Fibroblast of gingiva (primary cell): ENCODE results near the gene SLC26A2.
"Not testable (repeated sequence)": the region's sequence is repeated elsewhere in the genome, so short reads cannot be mapped to it uniquely, and the experiment has no call there.

ENCODE experiments used
- DNase-seq: peaks from one replicate; pipeline ENCODE4 v3.0.0-alpha.2; 2011; ENCODE audit warnings: low read depth

Gene SLC26A2

DNA sequence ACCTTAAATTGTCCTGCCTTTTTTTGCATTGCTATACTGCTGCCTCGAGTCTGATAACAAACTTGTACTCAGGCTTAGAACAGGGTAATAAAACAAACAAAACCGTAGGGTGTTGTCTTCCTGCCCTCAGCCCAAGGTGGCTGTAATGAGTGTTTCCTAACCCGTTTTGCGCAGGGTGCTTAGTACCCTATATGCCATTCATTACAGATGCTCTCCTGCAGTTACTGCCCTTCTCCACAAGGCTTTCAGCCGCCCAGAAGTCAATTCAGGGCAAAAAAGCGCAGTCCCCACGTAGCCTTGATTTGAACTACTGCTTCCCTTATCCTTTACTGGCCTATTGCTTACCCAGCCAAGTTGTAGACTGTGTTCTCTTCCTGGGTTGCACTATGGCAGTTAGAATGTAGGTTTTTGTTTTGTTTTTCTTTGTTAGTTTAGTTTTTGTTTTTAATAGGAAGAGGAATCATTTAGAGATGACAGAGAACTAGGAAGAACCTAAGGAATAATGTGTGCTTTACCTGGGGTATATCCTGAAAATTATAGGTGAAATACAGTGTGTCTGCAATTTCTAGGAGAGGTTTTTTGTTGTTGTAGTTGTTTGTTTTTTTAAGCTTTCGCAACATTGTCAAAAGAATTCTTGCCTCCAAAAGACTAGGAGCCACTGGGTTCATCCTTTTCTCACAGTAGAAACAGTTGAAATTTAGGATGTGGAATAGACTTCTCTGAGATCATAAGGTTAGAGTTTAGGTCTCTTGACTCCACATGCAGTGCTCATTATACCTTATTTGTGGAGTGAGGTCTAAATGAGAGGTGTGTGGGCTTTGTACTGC is 41.3 kb downstream of the SLC26A2 start:
- peak; percentile 75 for DNase-seq

DNA sequence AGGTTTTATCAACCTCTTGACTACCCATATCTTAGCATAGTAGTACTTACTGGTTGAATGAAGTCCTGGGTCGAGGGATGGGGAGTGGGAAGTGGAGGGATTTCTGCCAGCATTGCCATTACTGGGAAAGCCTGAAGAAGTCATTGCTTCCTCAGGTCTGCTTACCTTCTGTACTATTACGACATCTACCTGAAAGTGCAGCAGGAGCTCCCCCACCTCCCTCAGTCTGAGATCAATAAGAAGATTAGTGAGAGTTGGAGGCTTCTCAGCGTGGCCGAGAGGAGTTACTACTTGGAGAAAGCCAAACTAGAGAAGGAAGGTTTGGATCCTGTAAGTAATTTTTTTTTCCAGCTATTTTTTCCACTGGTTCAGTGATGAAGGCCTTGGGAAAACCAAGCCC is 45.8 kb downstream of the SLC26A2 start:
- no peak for DNase-seq

DNA sequence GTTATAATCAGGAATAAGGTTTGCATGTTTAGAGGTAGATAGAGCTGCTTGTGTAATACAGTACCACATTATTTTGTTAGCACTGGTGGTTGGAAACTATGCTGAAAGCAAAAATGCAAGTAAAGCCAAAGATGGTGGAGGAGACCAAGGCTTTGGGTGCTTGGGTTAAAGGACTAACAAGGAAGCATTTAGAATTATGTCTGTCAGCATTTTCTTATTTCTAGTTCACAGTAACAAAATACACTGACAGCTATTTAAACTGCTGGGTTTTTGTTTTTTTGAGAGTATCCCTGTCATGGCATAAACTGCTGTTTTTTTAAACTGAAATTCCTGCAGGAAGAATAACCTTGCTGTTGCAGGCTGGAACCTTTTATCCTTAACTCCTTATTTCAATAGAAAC is 46.5 kb downstream of the SLC26A2 start:
- no peak for DNase-seq

DNA sequence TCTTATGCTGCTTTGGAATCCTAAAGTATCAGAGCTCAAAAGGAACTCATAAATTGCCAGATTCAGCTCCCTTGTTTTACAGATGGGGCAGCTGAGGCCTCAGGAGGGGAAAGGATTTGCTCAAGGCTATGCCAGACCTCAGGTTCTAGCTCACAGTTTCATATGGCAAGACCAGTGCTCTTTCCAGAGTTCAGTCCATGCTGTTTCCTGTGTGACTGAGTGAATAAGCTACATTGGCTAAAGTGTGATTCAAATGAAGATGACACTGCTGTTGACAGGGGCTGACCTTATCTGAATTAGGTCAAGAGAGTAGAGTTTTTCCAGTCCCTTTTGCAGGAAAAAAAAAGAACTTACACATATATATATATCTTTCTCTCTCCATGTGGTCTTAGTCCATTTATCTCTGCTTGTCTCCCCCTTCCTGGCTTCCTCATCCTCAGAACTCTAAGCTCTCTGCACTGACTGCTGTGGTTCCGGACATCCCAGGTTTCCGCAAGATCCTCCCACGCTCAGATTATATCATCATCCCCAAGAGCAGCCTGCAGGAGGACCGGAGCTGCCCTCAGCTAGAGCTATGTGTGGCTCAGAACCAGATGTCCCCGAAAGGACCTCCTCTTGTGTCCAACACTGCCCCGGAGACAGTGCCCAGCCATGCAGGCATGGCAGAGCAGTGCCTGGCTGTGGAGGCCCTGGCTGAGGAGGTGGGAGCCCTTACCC is 49.3 kb downstream of the SLC26A2 start:
- no peak for DNase-seq

DNA sequence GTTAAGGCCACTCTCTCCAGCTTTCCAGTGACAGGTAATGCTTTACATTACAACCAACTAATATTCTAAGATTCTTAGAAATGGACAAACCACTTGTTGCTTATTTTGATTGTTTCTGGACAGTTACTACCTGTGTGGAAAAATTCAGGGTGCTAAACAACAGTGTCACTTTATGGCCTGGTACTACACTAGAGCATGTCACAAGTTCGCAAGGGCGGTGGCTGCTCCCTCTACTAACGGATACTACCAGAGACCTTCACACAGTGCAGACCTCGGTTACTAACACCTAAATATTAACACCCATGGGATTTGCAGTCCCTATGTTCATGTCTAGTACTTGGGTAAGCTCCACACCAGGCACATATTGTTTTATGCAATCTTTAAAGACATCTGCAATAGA is 53.4 kb downstream of the SLC26A2 start:
- DNase-seq, result no peak

DNA sequence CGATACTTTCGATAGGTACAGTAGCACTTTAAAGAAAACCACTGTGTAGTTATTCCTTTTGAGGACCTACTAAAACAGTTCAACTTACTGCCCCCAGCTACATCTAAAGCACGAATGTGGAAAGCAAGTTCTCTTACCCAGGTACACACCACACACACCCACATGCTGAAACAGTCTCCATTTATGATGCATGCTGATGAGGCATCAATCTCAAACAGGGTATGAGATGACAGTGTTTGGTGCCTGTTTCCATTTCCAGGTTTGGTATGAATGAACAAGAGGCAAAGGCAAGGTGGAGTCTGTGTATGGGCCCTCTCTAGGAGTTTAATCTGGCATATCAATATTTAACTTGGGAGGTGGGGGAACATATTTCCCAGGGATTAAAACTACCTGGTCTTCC is 53.9 kb downstream of the SLC26A2 start:
- DNase-seq, result no peak

DNA sequence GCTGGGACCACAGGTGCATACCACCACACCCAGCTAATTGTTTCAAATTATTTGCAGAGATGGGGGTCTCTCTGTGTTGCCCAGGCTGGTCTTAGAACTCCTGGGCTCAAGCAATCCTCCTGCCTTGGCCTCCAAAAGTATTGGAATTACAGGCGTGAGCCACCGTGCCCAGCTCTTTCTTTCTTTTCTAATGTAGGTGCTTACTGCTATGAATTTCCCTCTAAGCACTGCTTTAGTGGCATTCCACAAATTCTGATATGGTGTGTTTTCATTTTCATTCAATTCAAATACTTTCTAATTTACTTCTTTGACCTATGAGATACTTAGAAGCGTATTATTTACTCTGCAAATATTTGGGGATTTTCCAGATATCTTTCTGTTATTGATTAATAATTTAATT is 54.9 kb downstream of the SLC26A2 start:
- DNase-seq, result no peak

DNA sequence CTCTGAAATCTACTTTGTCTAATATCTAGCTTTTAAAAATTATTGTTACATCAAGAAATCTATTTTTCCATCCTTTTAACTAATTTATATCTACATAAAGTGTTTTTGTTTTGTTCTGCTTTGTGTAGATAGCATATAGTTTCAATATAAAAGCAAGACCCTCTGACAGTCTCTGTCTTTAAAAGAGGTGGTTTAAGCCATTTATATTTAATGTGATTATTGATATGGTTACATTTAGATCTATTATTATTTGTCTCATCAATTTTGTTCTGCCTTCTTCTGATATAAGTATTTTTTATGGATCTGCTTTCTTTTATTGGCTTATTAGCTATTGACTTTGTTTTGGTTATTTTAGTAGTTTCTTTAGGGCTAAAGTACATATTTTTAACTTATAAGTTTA is 56.0 kb downstream of the SLC26A2 start:
- DNase-seq, result no peak

DNA sequence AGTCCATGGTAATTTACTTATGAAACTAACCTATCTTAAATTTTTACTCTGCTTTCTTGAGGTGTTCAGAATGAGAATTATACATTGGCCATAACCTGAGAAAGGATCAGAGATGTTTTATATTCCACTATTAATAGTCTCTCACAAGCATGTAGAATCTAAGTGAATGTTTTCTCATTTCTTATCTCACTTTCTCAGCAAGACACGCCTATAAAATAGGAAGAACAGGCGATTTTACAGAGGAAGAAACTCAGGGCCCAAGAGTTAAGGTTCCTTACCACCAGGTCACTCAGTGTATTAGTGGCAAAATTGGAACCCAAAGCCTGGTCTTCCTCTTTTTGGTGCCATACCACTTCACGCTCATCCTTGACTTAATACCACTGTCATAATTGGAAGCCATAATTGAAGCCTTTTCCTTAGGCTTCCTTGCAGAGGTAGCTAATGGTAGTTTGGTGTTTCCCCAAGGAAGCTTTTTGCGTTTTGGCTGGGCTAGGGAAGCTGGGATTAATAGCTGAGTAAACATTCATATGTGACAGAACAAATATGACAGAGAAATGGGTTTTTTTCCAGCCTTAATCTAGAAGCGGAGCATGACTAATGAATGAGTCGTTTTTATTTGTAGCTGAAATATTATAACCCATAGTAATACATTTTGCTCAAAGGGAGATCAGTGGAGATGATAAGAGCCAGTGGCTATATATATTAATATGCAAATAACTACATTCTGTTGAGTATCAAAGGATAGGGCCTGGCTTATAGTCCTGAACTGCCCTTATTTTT is 56.9 kb downstream of the SLC26A2 start:
- DNase-seq, result no peak

DNA sequence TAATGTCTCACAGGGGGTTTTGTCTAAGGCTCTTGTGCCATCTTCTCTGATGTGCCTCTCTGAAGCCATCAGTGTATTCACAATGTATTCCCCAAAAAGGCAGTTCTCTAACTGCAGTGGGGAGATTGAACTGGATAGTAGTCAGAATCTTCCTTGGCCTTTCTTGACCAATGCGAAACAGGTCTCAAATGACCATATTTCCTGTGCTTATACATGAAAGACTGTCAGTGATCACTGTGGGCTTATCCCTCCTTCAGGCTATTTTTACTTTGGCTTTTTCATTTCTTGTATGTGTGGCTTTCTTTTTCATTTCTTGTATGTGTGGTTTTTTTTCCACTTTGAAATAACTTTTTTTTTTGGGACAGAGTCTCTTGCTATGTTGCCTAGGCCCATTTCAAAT is 59.7 kb downstream of the SLC26A2 start:
- DNase-seq, result no peak

DNA sequence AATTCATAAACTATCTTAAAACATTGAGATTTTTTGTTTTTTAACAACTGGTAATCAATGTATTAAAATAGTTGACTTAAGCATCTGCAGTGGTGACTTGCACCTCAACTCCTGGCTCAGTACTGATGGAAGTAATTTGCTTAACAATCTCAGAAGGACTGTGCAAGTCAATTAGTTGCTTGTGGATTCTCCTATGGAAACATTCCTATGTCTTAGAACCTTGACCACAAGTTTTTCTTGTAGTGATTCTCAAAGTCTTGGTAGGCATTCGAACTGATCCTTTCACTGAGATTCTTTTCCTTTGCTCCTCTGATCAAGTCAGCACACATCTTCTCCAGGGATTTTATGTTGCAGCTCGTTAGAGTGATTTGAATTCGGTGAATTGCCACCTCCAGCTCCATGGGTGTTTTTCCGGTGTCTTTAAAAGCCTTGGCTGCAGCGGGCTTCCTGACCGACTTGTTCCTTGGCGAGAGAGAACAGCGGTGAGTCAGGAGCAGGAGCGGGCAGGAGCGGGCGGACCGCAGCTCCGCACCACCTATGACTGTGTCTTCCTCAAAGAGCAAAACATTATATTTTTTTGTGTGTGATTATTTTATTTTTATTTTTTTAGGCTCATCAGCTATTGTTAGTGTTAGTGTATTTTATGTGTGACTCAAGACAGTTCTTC is 61.1 kb downstream of the SLC26A2 start:
- DNase-seq, result peak; percentile 32

DNA sequence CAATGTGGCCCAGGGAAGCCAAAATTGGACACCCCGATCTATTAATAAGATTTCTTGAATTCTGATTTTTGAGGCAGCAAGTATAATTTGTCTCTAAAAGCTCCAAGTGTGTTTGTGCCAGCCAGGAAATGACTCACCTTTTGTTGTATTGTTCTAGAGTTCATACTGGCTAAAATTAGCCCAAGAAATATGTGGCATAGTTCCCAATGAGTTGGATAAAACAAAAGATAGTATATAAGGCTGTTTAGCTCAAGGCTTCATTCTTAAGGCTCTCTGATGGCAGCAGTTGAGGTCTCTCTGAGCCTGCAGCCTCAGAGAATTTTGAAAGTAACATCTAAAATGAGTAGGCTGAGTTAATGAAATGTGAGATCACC is 61.6 kb downstream of the SLC26A2 start:
- DNase-seq, result peak; percentile 82

DNA sequence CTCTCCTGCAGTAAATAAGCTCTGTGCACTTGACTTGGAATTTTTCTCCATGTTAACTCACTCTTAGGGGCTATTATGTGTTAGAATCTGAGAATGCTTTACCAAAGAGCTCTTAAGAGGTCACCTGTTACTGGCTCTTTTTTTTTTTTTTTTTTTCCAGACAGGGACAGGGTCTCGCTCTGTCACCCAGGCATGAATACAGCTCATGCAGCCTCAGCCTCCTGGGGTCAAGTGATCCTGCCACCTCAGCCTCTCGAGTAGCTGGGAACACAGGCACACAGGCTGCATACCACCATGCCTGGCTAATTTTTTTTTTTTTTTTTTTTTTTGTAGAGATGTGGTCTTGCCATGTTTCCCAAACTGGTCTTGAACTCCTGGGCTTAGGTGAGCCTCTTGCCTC is 62.1 kb downstream of the SLC26A2 start:
- no peak for DNase-seq

DNA sequence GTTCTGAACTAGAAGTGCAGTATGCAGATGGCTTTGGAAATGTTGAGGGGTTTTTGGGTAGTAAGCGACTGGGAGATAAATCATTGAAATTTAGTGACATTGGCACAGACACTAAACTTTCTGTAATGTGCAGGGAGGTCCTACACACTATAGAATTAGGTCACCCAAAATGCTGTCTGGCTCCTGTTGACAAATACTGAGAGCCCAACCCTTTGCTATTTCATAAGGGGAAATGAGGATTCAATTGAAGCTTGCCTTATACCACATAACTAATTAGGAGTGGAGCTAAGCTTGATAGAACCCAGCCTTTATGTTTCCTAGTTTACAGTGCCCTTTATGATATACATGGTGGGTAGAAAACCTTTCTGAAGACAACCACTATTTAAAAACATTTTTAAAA is 62.6 kb downstream of the SLC26A2 start:
- DNase-seq, result no peak

DNA sequence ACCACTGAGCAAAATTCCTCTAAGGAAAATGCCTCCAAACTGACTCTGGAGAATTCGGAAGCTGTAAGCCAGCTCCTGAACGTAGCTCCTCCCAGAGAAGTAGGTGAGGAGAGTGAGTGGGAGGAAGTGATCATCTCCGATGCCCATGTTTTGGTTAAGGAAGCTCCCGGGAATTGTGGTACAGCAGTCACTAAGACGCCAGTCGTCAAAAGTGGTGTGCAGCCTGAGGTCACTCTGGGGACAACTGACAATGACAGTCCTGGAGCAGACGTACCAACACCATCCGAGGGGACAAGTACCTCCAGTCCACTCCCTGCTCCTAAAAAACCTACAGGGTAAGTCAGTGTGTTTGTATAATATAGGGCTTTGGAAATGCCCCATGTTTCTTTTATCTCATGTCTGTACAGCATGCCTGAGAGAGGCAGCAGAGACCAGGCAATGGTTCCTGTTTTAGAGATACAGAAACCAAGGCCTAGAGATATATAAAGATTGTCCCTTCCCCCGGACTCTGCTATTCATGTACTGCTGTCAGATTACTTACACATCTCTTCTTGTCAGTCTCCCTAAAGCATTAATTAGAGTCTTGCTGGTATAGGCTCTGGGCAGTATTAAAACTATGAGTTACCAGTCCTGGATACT is 63.9 kb downstream of the SLC26A2 start:
- DNase-seq, result no peak

DNA sequence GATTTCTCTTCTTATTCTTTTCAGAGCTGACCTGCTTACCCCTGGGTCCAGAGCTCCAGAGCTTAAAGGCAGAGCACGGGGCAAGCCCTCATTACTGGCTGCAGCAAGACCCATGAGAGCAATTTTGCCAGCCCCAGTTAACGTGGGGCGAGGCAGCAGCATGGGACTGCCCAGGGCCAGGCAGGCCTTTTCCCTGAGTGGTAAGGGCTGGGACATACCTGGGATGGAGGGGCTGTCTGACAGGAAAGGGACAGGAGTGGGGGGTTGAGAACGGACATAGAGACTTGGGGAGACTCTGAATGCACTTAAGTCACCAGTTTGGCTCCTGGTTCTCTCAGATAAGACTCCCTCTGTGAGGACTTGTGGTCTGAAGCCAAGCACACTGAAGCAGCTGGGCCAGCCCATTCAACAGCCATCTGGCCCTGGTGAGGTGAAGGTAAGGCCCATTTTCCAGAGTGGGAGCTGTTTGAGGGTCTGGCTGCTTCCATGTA is 66.2 kb downstream of the SLC26A2 start:
- no peak for DNase-seq

DNA sequence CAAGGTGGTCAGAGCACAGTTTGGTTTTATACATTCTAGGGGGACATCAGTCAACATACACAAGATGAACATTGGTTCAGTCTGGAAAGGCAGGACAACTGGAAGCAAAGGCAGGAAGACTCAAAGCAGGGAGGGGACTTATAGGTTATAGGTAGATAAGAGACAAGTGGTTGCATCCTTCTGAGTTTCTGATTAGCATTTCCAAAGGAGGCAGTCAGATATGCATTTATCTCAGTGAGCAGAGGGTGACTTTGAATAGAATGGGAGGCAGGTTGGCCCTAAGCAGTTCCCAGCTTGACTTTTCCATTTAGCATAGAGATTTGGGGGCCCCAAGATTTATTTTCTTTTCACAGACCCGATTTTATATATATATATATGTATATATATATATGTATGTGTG is 67.5 kb downstream of the SLC26A2 start:
- DNase-seq, result not testable (repeated sequence)

DNA sequence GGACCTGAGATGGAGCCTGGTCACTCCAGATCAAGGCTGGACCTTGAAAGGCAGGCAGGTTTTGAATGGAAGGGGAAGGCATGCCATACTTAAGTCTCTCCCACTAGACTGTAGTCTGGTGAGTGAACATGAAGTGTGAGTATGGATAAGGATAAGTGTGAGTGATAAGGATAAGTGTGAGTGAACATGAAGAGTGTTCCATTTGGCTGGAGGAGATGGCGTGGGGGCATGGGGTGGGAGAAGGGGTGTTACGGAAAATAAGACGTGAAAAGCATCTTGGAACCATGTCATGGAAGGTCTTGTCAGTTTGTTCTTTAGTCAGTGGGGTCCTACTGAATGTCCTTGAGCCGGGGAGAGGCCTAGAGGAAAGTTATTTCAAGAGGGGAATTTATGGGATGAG is 72.8 kb downstream of the SLC26A2 start:
- DNase-seq, result no peak

DNA sequence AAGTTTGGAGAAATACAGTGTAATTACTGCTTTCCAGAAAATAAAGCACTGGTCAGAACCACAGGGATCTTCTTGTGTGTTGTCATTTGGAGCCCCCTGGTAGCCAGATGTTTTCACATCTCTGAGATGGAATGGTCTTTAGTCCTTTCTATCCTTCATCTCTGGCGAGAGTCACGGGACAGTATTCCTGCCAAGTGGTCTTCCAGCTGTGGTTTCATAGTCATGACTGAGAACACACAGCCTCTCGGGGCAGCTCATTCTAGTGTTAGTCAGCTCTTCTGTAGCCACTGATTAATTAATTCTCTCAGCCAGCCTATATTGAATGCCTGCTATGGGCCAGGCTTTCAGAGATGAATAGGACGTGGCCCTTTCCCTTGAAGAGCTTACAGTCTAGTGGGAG is 74.1 kb downstream of the SLC26A2 start:
- DNase-seq, result peak; percentile 70

DNA sequence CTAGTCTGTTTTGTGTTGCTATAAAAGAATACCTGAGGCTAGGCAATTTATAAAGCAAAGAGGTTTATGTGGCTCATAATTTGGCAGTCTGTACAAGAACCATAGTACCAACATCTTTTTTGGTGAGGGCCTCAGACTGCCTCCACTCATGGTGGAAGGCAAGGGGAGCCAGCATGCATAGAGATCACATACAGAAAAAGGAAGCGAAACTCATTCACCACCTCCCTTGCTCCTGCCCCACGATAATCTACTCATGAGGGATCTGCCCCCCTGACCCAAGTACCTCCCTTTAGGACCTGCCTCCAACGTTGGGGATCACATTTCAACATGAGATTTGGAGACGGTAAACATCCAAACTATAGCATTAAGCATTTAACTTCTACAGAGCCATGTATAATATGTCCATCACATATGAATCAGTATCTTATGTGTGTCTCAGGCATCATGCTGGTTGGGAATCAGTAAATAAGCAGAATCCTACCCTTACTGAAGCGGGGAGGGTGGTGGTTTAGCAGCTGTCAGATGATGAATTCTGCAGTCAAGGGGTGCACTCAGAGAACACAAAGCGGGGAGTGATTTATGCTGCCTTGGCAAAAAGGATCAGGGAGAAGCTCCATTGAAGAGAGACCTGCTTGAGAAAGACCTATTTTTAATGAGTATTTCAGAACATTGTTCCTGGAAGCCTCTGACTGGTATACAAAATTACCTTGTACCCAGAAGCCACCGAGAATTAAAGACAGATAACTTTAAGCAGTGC is 74.8 kb downstream of the SLC26A2 start:
- no peak for DNase-seq

DNA sequence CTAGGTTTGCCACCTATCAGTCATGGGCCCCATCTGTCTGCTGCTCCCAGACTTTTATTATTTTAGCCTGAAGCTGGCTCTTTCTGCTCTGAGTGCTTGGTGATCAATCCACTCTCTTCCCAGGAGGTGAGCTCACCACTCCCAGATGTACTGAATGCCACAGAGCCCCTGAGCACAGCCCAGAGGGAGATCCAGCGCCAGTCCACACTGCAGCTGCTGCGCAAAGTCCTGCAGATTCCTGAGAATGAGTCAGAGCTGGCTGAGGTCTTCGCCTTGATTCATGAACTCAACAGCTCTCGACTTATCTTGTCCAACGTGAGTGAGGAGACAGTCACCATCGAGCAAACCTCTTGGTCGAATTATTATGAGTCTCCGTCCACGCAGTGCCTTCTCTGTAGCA is 76.0 kb downstream of the SLC26A2 start:
- peak; percentile 80 for DNase-seq
